Body of pancreas (tissue), 4 donors: ENCODE results near the gene MYBBP1A. TPM values are rescaled to one million over a fixed set of nuclear protein-coding genes. Genes with fewer than 3 reads are reported as not detected.

Source experiments
- ATAC-seq: fragments of 150-250 bp; one replicate; pipeline ENCODE4 v1.9.1; 2016
- DNase-seq, 4 donors: peaks; one replicate each; pipeline ENCODE4 v3.0.0-alpha.2; 2019
- H3K27ac ChIP-seq, 4 donors: fragments of 200-600 bp; sonication (generic); 1 replicate in 3 of 4; 2 replicates in 1 of 4; pipeline versions ENCODE4 v1.5.1 to v1.6.1; 2016 to 2019; ENCODE audit warnings: mild to moderate bottlenecking in 1 of 4, mixed read lengths in 1 of 4, moderate library complexity in 1 of 4
- H3K27me3 ChIP-seq, 2 donors: fragments of 200-600 bp; sonication (generic); one replicate each; pipeline ENCODE4 v1.6.0; 2016; ENCODE audit warnings: mild to moderate bottlenecking in 1 of 2
- H3K36me3 ChIP-seq, 2 donors: fragments of 200-600 bp; sonication (generic); replicated peaks in 1 of 2; 2 replicates each; pipeline ENCODE4 v1.5.1; 2016; ENCODE audit warnings: low read depth in 2 of 2; ENCODE audit not compliant: insufficient read depth in 1 of 2
- H3K4me1 ChIP-seq: fragments of 200-600 bp; sonication (generic); one replicate; pipeline ENCODE4 v1.6.0; 2016
- H3K4me3 ChIP-seq, 2 donors: fragments of 200-600 bp; sonication (generic); 1 replicate in 1 of 2; 2 replicates in 1 of 2; pipeline ENCODE4 v1.5.1; 2016 to 2019
- H3K9me3 ChIP-seq, 3 donors: fragments of 200-600 bp; sonication (generic); 1 replicate in 2 of 3; 2 replicates in 1 of 3; pipeline ENCODE4 v1.5.1; 2016
- POLR2A ChIP-seq, 3 donors: fragments of 450-650 bp; IDR thresholded peaks; one replicate each; pipeline ENCODE4 v1.6.1; 2016; ENCODE audit warnings: antibody characterized with exemption in 3 of 3, mild to moderate bottlenecking in 2 of 3
- whole genome bisulfite sequencing, 2 donors: methylation state at CpG; one replicate each; pipeline ENCODE4 v1.1.5; 2017; 5-methylcytosine and 5-hydroxymethylcytosine counted together
- intact Hi-C: fragments of 100-400 bp; cut with DNase I; formaldehyde crosslinking; loops from one replicate; pipeline ENCODE4 v1.15.1; 2023
- total RNA-seq, 2 donors: library from RNA; depleted of rRNA; stranded (reverse); fragments of >200 nt; gene quantifications; one replicate each; pipeline ENCODE4 v1.1.0, GENCODE V29; 2016
- TF ChIP-seq, protein P1 (sequence below), 7 experiments: fragments of 450-650 bp in 4 of 7; fragments of 200-600 bp in 3 of 7; sonication (generic) in 3 of 7; IDR thresholded peaks; one replicate each; pipeline ENCODE4 v1.5.1; 2016 to 2019; ENCODE audit warnings: antibody characterized with exemption in 7 of 7

The MYBBP1A gene
- total RNA-seq, 2 donors from 2014 or later: 37.9 to 105 TPM

DNA sequence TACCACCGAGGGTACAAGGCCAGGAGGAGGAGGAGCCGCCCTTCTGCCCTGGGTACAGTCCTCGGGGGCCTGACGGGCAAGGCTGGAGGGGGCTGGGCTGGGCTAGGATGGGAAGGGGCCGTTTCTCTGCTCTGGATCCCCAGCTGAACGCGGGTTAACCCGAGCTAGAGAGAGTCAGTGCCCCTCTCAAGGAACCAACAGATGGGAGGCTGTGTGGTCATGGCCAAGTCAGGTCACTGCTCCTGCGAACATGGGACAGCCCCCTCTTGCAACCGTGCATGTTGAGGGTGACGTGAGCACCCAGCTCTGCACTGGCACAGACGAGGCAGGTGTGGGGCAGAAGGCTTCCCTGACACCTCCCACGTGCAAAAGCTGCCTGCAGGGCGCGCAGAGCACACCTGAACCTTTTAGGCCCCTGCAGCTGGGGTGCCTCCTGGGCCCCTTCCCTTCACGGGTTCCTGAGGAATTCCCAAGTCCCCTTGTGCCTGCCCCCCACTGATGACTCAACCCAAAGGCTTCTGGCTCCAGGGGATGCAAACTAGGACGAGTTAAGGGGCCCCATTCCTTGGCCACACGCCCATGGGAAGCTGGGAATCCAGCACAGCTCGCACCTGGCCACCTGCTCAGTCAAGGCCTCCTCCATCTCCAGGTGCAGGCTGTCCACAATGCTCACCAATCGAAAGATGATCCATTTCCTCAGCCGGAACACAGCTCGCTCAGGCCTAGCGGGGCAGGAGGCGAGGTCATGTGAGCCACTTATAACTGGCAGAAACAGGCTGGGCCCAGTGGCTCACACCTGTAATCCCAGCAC, 6.3 kb downstream of the MYBBP1A start:
- Histone ChIP-seq H3K4me3 (no peak overlapping the region), H3K36me3 (peaks cover 14 to 44% of the 10 kb centered on the region in 2 donors), H3K9me3 (no peaks in the 10 kb centered on the region), H3K27ac (no peak overlapping the region), H3K4me1 (peaks cover 5% of the 10 kb centered on the region), H3K27me3 (no peaks in the 10 kb centered on the region)
- DNase-seq (peak in 1 of 4 donors; percentile 5), ATAC-seq (no peak)
- no peak for TF ChIP-seq POLR2A (IDR thresholded peaks at IDR 0.05)
- TF ChIP-seq, protein P1, sequence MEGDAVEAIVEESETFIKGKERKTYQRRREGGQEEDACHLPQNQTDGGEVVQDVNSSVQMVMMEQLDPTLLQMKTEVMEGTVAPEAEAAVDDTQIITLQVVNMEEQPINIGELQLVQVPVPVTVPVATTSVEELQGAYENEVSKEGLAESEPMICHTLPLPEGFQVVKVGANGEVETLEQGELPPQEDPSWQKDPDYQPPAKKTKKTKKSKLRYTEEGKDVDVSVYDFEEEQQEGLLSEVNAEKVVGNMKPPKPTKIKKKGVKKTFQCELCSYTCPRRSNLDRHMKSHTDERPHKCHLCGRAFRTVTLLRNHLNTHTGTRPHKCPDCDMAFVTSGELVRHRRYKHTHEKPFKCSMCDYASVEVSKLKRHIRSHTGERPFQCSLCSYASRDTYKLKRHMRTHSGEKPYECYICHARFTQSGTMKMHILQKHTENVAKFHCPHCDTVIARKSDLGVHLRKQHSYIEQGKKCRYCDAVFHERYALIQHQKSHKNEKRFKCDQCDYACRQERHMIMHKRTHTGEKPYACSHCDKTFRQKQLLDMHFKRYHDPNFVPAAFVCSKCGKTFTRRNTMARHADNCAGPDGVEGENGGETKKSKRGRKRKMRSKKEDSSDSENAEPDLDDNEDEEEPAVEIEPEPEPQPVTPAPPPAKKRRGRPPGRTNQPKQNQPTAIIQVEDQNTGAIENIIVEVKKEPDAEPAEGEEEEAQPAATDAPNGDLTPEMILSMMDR (IDR thresholded peaks at IDR 0.05): no peak
- intact Hi-C loops: no loop called here
- 55 to 77% methylated on average over 4 to 23 of the region's 24 CpGs for WGBS, 2 donors

DNA sequence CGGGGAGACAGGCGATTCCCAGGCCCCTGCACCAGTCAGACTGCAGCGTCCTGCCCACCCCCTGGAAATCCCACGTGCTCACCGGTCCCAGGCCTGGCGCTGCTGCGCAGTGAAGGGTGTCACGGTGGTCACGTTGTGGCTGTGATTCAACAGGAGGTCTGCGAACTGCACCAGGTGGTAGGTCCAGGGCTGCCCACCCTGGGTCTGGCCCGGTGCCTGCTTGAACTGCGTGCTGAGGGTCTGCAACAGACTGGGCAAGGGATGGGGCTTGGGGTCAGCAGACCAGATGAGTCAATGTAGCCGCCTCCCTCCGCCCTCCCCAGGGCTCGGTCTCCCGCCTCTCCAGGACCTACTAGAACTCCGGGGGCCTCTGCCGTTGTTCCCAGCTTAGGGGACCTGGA, 7.1 kb downstream of the MYBBP1A start:
- ATAC-seq: no peak
- Histone ChIP-seq H3K4me3 (no peak overlapping the region), H3K36me3 (peaks cover 17 to 46% of the 10 kb centered on the region in 2 donors), H3K27ac (no peak overlapping the region), H3K27me3 (no peaks in the 10 kb centered on the region), H3K4me1 (no peaks in the 10 kb centered on the region), H3K9me3 (no peaks in the 10 kb centered on the region)
- no peak for DNase-seq
- TF ChIP-seq, protein P1 (IDR thresholded peaks at IDR 0.05): no peak
- no peak for TF ChIP-seq POLR2A (IDR thresholded peaks at IDR 0.05)
- 89 to 95% methylated on average over 10 to 18 of the region's 18 CpGs for WGBS, 2 donors
- intact Hi-C loops: no loop called here

DNA sequence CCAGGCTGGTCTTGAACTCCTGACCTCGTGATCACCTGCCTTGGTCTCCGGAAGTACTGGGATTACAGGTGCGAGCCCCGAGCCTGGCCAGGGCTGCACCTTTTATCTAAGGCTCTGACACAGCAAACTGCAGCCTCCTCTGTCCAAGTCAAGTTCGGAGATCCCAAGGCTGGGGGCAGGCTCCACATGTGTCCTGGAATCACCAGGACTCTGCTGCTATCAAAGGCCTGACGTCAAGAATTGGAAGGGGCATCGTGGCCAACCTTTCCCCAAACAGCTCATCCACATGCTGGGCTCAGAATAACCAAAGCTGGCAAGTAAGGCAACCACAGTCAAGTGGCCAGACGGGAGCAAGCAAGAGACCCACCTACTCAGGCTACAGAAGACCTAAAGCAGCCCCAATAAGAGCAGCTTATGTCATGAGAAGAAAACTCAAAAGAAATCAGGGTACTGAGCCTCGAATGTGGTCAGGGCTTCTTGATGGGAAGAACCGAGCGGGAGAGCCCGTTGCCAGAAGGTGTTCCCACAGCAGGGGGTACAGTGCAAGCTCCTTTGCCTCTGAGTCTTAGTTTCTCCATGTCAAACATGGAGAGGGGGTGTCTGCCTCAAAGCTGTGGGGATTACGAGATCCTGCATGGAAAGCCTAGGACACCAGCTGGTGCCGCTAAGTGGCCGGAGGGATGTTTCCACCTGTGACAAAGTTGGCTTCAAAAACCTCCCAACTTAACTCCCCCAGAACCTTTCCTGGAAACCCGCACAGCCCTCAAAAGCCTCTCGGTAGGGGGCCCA, 7.9 kb downstream of the MYBBP1A start:
- WGBS, 2 donors: 83 to 93% methylated on average over 11 to 17 of the region's 17 CpGs
- H3K4me1 ChIP-seq: no peaks in the 10 kb centered on the region
- intact Hi-C loops: no loop called here
- no peak for TF ChIP-seq POLR2A (IDR thresholded peaks at IDR 0.05)
- TF ChIP-seq, protein P1 (IDR thresholded peaks at IDR 0.05): no peak
- H3K27ac ChIP-seq: no peak overlapping the region
- DNase-seq (no peak), ATAC-seq (no peak)
- H3K36me3 ChIP-seq: peaks cover 22 to 47% of the 10 kb centered on the region in 2 donors
- H3K9me3 ChIP-seq: no peaks in the 10 kb centered on the region
- H3K4me3 ChIP-seq: no peak overlapping the region
- H3K27me3 ChIP-seq: no peaks in the 10 kb centered on the region

DNA sequence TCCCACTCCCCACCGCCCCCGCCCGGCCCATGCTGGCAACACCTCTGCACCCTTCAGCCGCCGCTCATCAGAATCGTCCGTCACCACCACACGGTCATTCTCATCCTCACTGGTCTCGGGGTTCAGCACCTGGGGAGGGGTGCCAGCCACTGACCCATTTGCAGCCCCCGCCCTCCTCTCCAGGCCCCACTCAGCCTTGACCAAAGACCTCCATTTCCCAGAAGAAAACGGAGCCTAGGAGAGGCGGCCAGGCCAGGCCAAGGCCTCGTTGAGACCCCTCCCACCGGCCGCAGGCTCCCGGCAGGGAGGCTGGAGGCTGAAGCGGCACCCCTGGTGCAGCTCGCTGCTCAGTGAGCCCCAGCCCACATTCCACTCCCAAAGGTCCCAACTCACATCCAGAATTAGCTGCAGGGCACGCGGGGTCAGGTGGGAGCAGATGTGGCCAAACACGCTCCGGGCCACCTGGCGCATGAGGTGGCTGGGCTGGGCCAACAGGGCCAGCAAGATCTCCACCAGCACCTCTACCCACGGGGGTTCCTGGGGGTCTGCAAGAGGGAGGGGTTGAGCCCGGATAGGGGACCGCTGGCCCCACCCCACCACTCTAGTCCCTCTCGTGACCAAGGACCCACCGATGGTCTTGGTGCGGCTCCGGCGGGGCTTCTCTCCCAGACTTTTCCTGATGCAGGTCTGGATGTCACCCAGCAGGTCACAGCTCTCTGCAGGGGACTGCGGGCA, 9.8 kb downstream of the MYBBP1A start:
- no peaks in the 10 kb centered on the region for H3K4me1 ChIP-seq
- peaks cover 24 to 38% of the 10 kb centered on the region in 2 donors for H3K36me3 ChIP-seq
- H3K27ac ChIP-seq: no peak overlapping the region
- TF ChIP-seq, protein P1 (IDR thresholded peaks at IDR 0.05): no peak
- TF ChIP-seq POLR2A (IDR thresholded peaks at IDR 0.05): no peak
- no peak overlapping the region for H3K4me3 ChIP-seq
- ATAC-seq: no peak
- intact Hi-C loops: no loop called here
- DNase-seq: no peak
- WGBS, 2 donors: 83 to 88% methylated on average over 17 to 22 of the region's 32 CpGs
- no peaks in the 10 kb centered on the region for H3K9me3 ChIP-seq
- no peaks in the 10 kb centered on the region for H3K27me3 ChIP-seq
